ENCODE results near the gene GP1BB.
"Not testable (repeated sequence)": the region's sequence is repeated elsewhere in the genome, so short reads cannot be mapped to it uniquely, and the experiment has no call there.

Gene GP1BB

DNA sequence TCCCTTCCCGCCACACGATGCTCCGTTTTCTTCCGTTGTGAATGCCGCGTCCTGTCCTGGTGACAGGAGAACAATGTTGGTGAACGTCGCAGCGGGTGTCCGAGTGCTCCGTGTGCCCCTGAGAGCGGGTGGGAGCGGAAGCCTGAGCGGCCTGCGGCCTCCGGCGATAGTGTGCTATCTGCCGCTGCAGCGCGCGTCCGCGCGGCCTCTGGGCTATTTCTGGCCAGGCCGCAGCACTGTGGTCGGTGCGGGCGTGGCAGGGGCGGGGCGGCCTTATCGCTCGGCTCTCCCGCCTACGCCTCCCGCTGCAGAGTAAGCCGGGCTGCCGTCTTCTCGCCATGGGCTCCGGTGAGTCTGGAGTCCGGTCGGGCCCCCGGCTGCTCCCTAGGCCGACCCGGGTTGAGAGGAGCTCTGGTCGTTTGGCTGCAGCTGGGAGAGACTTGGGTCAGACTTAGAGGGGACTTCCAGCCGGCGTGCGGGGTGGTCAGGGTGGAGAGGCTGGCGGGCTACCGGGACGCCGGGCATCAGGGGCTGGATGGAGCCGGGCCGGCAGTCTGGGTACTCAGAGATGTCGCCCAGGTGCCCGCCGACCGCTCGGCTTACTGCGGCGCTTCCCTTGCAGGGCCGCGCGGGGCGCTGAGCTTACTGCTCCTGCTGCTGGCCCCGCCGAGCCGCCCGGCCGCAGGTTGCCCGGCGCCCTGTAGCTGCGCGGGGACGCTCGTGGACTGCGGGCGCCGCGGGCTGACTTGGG is at the start of gene GP1BB:
Gene GP1BB, plus strand, starts transcription at position 308 of the 751 bp plus-strand sequence. Its CDS starts 31 bp downstream, at position 339.
- no peak within 1 kb of the TSS for H3K4me3 ChIP-seq (ENCODE audit: low read depth, low read length)

DNA sequence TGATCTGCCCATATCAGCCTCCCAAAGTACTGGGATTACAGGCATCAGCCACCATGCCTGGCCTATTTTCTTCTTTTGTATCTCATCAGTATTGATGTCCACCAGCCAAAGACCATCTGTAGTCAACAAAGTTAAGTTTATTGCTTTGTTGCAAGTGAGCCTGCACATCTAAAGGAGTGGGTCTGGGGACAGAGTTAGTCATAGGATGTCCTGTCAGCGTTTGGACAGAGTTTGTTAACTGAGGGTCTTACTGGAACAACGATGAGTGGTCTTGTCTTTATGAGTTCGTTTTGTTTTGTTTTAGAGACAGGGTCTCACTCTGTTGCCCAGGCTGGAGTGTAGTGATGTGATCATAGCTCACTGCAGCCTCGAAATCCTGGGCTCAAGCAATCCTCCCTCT is 49.7 kb upstream of the GP1BB start:
- no peak overlapping the region for H3K4me3 ChIP-seq (ENCODE audit: low read depth, low read length)

DNA sequence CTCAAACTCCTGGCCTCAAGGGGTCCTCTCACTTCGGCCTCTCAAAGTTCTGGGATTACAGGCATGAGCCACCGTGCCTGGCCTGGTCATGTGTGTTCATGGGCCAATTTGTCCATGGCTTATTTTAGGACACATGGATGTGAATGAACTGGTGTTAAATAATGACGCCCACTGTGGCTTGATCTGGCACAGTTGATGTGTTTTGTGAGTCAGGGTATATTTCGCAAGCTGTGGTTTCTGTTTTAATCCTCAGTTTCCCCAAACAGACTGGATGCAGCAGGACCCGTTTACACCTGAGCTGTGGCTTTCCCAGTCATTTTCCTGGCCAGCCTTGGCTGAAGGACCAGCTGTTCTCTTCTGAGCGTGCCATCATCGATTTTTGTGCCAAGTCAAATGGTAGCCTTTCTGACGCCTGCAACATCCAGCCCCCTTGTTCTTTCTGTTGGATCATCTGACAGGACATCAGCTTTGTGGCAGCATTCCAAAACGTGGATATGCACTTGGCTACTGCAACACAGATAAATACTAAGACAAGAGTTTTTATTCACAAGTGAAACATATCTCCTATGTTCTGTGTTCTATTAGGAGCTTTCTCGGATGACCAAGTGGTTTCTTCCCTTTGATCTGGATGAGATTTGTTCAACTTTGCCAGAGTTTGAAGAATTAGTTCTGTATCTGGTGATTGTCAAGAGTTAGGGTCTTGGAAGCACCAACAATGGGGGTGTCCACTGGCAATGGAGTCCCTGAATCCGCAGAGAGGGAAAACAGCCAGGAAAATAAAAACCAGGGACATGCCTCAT is 49.0 kb upstream of the GP1BB start:
- no peak overlapping the region for H3K4me3 ChIP-seq (ENCODE audit: low read depth, low read length)

DNA sequence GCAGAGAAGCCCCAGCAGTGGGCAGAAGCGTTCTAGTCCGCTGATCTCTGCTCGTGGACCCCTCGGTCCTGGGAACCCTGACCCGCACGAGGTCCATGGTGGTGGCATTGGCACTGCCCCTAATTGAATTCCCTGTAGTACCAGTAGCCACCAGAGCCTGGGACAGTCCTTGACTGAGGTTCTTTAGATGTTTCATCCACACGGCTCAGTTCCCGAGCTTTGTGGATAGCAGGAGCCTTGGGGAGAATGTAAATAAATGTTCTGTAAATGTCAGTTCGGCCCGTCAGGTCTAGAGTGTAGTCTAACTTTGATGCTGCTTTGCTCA is 48.4 kb upstream of the GP1BB start:
- H3K4me3 ChIP-seq (ENCODE audit: low read depth, low read length), result no peak overlapping the region

DNA sequence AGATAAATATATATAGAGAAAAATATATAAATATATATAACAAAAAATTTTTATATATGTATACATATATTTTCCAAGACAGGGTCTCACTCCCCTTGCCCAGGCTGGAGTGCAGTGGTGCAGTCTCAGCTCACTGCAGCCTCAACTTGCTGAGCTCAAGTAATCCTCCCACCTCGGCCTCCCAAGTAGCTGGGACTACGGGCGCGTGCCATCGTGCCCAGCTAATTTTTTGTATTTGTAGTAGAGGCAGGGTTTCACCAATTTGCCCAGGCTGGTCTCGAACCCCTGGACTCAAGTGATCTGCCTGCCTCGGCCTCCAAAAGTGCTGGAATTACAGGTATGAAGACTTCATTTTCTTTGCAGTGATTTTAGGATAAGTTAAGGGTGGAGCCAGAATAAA is 47.9 kb upstream of the GP1BB start:
- H3K4me3 ChIP-seq (ENCODE audit: low read depth, low read length), result no peak overlapping the region

DNA sequence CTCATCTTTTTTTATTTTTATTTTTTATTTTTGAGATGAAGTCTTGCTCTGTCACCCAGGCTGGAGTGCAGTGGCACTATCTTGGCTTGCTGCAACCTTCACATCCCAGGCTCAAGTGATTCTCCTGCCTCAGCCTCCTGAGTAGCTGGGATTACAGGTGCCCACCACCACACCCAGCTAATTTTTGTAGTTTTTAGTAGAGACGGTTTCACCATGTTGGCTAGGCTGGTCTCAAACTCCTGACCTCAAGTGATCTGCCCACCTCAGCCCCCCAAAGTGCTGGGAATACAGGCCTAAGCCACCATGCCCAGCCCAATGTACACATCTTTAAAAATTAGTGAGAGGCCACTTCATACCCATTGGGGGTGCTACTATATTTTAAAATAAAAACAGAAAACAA is 46.9 kb upstream of the GP1BB start:
- H3K4me3 ChIP-seq (ENCODE audit: low read depth, low read length), result not testable (repeated sequence)

DNA sequence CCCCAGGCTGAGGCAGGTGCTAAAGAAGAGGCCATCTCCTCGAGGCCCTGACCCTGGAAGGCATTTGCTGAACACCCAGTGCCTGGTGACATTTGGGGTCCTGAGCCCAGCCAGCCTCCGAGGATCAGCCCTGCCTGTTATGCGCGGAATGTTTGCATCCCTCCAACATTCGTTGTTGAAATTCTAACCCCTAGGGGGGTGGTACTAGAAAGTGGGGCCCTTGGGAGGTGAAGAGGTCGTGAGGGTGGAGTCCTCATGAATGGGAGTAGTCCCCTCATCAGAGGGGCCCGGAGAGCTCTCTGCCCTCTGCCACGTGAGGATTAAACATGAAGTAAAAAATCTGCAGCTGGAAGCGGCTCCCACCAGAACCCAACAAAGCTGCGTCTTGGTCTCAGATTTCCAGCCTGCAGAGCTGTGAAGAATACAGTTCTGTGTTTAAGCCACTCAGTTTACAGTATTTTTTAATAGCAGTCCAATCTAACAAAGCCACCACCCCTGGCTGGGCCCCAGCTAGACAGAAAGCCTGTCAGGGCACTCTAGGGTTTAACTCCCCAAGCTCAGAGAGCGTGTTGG is 44.3 kb upstream of the GP1BB start:
- no peak overlapping the region for H3K4me3 ChIP-seq (ENCODE audit: low read depth, low read length)

DNA sequence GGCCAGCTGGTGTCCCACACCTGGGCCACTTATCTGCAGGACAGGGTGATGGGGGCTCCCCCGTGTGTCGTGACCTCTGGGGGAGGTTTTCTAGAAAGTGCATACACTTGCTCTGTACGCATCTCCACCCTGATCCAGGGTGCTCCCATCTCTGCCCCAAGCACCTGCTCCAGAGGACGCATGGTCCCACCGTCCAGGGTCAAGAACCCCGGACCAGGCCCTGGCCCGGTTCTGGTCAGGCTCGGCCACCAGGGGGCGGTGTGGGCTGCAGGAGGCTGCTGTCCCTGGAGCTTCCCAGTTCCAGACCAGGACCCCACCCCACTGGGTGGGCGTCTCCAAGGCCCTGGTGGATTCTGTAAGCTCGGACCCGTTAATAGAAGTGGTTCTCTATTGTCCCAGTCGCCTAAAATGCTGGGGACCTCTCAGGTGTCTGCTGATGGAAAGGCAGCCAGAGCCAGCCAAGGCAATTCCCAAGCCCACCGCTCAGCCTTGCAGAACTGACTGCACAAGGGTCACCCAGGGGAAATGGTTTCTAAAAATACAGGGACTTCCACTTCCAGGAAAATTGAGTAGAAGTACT is 43.7 kb upstream of the GP1BB start:
- H3K4me3 ChIP-seq (ENCODE audit: low read depth, low read length), result no peak overlapping the region

DNA sequence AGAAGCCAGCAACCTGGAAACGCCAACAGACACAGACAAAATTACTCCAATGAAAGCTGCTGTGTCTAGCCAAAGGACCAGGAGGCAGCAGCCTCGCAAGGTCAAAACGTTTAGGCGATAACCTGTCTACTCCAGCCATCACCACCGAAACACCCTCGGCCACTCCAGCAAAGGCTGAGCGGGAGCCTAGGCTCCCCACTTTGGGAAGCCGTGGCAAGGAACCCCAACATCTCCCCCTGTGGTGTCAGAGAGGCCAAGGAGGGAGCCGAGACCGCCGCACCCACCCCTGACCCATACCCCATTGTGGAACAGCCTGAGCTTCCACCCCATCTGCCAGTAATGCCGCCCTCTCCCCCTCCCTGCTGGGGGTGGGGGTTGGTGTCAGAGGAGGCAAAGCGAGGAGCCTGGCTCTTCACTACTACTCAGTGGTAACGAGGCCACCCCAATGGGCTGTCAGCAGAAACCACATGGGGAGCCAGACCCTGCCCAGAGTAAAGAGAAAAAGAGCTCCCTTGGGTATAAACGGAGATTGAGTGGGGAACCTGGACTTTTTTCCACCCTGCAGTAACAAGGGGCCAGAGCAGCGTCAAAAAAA is 43.0 kb upstream of the GP1BB start:
- H3K4me3 ChIP-seq (ENCODE audit: low read depth, low read length), result no peak overlapping the region

DNA sequence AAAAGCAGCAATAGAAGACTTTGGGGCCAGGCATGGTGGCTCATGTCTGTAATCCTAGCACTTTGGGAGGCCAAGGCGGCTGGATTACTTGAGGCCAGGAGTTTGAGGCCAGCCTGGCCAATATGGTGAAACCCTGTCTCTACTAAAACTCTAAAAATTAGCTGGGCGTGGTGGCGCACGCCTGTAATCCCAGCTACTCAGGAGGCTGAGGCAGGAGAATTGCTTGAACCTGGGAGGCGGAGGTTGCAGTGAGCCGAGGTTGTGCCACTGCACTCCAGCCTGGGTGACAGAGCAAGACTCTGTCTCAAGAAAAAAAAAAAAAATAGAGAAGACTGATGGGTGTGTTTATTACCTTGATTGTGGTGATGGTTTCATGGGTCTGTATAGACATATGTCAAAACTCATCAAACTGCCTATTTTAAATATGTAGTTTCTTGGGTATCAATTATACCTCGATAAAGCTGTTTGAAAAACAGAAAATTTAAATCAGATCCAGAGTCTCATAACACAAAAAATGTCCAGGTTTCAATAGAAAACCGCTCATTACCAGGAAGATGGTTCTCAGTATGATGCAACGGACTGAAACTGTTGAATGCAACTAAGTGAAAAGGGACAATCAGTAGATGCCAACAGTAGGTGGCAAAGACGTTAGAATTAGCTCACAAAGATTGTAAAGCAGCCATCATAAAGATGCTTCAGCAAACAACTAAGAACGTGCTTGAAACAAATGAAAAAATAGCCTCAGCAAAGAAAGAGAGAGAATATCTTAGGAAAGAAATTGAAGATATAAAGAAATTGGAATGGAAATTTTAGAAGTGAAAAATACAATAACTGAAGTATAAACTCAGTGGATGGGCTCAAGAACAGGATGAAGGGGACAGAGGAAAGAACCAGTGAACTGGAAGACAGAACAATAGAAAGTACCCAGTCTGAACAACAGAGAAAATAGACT is 42.2 kb upstream of the GP1BB start:
- no peak overlapping the region for H3K4me3 ChIP-seq (ENCODE audit: low read depth, low read length)

DNA sequence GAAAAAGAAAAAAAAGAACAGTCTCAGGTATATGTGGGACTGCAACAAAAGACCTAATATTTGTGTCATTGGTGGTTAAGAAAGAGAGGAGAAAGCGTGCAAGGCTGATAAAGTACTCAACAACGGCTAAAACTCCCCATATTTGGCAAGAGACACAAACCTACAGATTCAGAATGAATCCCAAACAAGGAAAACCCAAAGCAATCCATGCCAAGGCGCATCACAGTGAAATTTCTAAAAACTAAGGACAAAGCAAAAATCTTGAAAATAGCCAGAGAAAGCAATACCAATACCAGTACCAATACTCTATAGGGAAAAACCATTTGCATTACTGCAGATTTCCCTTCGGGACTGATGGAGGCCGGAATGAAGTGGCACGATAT is 41.5 kb upstream of the GP1BB start:
- H3K4me3 ChIP-seq (ENCODE audit: low read depth, low read length), result no peak overlapping the region

DNA sequence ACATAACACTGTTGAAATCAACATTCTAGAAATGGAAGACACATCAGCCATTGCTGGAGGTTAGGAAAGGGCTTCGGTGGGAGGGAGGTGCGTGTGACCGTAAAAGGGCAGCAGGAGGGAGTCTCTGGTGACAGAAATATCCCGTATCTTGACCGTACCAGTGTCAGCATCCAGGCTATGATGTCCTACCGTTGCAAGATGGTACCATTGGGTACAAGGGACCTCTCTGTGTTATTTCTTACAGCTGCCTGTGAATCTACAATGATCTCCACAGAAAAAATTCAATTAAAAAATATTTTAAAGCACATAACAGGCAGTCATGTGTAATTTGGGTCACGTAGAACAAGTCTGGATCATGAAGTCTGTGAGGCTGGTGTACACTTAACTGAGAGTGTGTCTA is 36.4 kb upstream of the GP1BB start:
- H3K4me3 ChIP-seq (ENCODE audit: low read depth, low read length), result no peak overlapping the region

DNA sequence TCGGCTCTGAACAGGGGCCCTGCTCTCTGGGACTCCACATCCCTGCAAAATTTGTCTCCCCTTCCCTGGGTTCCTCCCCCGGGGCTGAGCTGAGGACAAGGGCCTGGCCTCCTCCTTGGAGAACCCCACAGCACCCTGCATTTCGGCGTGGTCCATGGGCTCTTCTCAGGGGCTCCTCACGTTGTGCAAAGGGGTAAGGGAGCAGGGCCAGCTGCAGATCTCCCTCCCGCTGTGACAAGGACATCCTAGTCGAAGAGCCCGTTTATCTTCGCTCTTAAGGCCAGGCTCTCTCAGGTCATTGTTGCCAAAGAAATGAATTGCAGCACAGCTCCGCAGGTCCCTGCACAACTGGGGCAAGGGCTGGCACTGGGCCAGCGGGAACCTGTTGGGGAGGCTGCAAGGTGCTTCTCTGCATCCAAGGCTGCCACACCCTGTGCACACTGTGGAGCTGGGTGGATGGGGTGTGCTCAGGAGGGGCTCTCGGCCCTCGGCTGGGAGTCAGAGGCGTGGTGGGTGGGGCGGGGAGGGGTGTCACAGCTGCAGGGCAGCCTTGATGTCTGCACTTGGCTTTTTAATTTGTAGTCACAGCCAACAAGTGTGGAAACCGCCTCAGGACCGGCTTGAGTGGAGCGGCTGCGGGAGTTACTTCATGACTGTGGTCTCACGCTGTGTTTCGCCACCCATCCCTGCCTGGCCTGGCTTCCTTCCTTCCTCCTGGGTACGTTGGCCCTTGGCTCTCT is 35.6 kb upstream of the GP1BB start:
- no peak overlapping the region for H3K4me3 ChIP-seq (ENCODE audit: low read depth, low read length)

DNA sequence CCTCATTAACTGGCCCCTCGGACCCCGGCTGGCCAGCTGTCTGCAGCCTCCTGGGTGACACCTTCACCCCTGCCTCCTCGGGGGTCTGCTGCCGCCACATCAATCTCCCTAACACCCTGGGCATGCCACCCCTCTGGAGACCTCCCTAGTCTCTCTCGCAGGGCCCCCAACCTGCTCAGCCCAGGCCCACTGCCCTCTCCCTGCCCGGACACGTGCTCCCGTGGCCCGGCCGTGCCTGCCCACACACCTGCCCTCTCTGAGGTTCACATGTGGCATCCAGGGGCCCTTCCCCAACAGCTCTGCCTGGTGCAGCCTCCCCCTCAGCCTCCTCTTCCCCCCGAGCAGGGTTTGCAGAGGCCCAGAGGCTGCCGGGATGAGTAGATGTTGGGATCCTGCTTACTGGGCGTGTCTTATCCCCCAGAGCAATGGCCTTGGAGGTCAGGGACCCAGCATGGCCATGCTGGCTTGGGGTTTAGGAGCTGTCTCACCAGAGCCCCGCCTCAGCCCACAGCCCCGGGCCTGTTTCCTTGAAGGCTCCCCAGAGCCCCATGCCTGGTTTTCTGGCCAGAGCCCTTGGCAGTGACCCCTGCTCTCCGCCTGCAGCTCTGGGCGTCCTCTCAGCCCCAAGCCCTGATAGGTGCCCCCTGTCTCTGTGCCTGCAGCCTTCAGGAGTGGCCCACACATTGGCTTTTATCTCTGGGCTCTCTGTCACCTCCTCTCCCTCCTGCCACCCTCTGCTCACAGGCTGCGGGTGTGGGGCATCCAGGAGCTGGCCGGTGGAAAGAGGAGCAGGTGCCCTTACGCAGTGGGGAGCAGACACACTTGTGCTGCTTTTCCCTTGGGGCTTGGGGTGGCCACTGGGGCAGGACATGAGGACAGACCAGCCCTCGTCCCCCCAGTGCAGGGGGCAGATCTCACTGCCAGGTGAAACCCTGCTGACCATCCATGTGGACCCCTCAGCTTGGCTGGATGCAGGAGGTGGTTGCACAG is 34.7 kb upstream of the GP1BB start:
- no peak overlapping the region for H3K4me3 ChIP-seq (ENCODE audit: low read depth, low read length)

DNA sequence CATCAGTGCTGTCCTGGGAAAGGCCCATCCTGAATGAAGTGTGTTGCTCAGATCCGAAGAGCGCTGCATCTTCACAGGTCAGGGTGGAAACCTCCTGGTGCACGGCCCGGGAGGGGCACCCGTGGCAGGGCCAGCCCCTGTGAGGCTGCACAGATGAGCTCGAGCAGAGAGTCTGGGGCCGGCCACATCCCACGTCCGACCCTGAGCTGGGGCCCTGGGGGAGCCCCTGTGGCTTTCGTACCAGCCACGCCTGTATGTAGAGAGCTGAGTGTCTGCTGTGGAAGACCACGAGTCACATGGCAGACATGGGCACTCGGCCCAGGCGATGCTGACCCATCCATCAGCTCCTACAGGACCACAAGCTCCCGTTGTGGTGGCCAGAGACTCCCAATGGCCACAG is 33.9 kb upstream of the GP1BB start:
- H3K4me3 ChIP-seq (ENCODE audit: low read depth, low read length), result no peak overlapping the region

DNA sequence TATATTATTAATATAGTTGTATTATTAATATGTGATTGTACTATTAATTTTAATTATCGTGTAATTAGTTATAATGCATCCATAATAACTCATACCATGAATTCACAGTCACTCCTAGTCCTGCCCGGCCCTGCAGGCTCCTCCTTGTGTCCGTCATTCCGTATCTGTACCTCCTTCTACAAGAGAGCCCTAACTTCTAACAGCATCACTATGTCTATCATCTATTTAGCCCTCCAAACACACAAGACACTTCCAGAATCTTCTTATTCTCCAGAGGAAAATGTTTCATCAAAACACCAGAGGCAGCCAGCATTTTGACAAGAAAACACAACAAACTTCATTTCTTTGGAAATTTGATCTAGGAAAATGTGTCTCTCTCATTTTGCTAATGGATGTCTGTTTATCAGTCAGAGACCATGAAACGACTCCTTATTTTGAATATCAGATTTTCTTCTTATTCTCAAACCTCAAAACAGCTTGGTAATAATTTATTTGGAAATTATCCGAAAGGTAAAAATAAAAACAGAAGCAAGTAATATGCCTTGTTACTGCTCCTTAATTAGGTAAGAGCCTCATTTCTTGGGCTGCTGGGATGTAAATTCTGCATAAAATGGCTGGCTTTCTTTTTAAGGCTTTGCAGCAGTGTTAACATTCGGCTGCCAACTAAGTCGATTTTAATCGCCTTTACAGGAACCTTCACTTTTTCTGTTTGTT is 32.2 kb upstream of the GP1BB start:
- no peak overlapping the region for H3K4me3 ChIP-seq (ENCODE audit: low read depth, low read length)

DNA sequence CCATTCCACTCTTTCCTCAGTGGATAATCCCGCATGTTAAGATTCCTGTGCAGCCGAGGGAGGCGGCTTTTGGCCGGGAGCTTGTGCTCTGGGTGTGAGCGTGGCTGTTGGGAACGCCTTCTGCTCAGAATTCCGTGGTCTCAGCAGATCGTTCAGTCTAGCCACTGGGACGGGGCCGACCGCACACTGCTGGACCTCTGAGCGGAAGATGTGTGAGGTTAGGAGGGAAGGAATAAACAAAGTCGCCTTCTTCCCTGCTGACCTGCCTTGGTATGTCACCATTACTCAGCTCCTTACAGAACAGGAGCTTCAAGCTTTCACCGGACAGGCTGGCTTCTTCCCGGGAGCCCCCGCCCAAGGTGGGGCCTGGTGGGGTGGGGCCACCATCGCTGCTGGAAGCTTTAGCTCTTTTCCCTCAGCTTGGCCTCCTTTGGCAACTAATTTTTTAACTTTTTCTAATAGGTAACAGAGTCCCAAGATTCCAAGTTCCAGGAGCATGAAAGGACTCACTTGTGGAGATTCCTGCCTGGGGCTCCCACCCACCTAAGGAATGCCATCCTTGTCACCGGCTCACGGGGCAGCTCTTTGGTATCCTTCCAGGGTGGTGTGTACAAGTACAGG is 31.5 kb upstream of the GP1BB start:
- H3K4me3 ChIP-seq (ENCODE audit: low read depth, low read length), result no peak overlapping the region

All from iPS-11a (cell line).